Activated CD8-positive, alpha-beta memory T cell treated with anti-CD3 and anti-CD28 coated beads for 36 hours (primary cell): ENCODE data around the gene AOPEP. TPM values are rescaled to one million over a fixed set of nuclear protein-coding genes. Genes with fewer than 3 reads are reported as not detected.

Experiments used
- CTCF ChIA-PET: fragments of 350-600 bp; sonication (Branson Sonifier 250); formaldehyde crosslinking; loops from one replicate; lab custom pipeline; 2021; ENCODE audit warnings: antibody characterized with exemption; lab: Charles Lee
- POLR2A ChIA-PET: fragments of 350-600 bp; sonication (Branson Sonifier 250); formaldehyde crosslinking; loops from one replicate; lab custom pipeline; 2021; ENCODE audit warnings: antibody characterized with exemption; lab: Charles Lee
- total RNA-seq, 2 experiments: library from RNA; stranded (reverse); gene quantifications; one replicate each; pipeline ENCODE4 v1.2.3, GENCODE V29; 2021

AOPEP gene
- total RNA-seq, 2 experiments from 2014 or later = 7.4 to 7.8 TPM

DNA sequence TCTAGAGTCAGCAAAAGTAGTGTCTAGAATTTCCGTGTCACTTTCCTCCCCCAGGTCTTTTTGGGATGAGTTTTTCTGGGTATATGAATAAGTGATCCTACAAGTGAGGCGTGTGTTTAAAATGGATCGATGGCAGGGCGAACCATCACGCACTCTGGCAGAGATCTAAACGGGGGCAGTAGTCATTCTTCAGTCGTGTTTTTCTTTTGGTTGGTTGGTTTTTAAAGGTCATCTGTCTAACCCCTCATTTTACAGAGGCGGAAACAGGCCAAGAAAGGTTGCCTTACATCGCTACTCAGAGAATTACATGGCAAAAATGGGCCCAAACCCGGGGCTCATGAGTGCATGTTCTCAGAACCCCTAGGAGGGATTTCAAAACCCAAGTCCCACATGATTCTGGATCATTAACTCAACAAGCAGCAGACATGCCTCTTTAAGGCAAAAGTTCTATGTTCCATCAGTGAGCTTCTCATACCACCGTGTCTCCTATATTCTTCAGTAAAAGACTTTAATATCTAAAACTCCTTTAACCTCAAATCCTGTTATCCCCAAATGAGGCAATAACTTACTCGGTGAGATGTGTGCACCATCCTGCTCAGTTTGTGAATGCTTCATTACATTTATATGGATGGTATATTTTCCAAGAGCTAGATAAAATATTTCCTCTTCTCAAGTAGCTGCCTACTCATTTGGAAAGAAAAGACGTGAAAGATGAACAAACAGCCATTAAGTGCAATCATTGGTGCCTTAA is 145.8 kb downstream of the AOPEP start:
- POLR2A ChIA-PET = no interaction called here
- CTCF ChIA-PET = interaction anchor here (0.5 to 1.5 kb wide), 2 partner anchors 256 to 368 kb away, joined by 3 to 4 read pairs; no protein-coding TSS in a partner anchor

DNA sequence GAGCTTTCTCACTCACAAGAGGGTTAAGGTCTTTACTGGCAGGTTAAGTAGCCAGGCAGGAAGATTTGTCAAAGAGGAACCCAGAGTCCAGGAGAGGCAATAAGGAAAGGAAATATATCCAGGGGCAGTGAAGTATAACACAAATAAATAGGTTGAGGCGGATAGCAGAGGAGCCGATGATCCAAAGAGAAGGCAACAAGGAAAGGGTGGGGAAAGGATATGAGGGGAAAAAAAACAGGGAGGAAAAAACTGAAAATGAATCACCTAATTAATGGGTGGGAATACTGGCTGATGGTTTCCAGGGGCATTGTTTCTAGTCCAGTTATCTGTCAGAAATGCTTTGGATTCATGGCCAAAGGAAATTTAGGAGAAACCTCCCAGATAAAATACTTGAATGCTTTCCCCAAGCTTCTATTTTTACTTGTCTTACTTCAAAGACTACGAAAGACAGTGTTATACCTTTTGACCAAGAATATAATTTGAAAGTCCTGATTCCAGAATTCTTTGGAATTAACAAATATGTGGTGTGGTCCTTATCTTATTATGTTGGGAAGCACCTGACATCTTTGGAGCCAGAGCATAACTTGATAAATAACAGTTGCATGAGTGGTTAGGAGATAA is 146.5 kb downstream of the AOPEP start:
- ChIA-PET POLR2A (no interaction called here), CTCF (interaction anchor here (1.5 kb wide), 1 partner anchor 255 kb away, joined by 3 read pairs; no protein-coding TSS in a partner anchor)

- CTCF ChIA-PET = no interaction called here
Observed at GRCh38 chr9:94874316-94874715, 147.8 kb downstream of the AOPEP start.

GRCh38 chr9:94875300-94876020 is 149.0 kb downstream of the AOPEP start:
- ChIA-PET CTCF (no interaction called here), POLR2A (no interaction called here)

More at GRCh38 chr9:94874316-94874715, 147.8 kb downstream of the AOPEP start:
- POLR2A ChIA-PET = no interaction called here

DNA sequence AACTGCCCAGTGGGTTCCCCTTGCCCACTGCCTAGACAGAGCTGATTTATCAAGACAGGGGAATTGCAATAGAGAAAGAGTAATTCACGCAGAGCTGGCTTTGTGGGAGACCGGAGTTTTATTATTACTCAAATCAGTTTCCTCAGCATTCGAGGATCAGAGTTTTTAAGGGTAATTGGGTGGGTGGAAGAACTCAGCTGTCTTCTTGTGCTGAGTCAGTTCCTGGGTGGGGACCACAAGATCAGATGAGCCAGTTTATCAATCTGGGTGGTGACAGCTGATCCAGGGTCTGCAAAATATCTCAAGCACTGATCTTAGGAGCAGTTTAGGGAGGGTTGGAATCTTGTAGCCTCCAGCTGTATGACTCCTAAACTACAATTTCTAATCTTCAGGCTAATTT is 152.3 kb downstream of the AOPEP start:
- ChIA-PET POLR2A (interaction anchor here (0.7 kb wide), 1 partner anchor 18 kb away, joined by 3 read pairs; no protein-coding TSS in a partner anchor), CTCF (interaction anchor here (1.1 kb wide), 1 partner anchor 39 kb away, joined by 3 read pairs; no protein-coding TSS in a partner anchor)

- CTCF ChIA-PET = interaction anchor here (1.1 kb wide), 1 partner anchor 39 kb away, joined by 3 read pairs; no protein-coding TSS in a partner anchor
- POLR2A ChIA-PET = no interaction called here
Observed at GRCh38 chr9:94879230-94879629, 152.7 kb downstream of the AOPEP start.

GRCh38 chr9:94881023-94881422 is 154.5 kb downstream of the AOPEP start:
- ChIA-PET CTCF (no interaction called here), POLR2A (interaction anchor here (0.6 kb wide), 1 partner anchor 21 kb away, joined by 4 read pairs; no protein-coding TSS in a partner anchor)

- CTCF ChIA-PET = no interaction called here
- POLR2A ChIA-PET = no interaction called here
Observed at GRCh38 chr9:94881454-94881853, 155.0 kb downstream of the AOPEP start.

GRCh38 chr9:94881940-94882339 is 155.4 kb downstream of the AOPEP start:
- ChIA-PET POLR2A (no interaction called here), CTCF (no interaction called here)

DNA sequence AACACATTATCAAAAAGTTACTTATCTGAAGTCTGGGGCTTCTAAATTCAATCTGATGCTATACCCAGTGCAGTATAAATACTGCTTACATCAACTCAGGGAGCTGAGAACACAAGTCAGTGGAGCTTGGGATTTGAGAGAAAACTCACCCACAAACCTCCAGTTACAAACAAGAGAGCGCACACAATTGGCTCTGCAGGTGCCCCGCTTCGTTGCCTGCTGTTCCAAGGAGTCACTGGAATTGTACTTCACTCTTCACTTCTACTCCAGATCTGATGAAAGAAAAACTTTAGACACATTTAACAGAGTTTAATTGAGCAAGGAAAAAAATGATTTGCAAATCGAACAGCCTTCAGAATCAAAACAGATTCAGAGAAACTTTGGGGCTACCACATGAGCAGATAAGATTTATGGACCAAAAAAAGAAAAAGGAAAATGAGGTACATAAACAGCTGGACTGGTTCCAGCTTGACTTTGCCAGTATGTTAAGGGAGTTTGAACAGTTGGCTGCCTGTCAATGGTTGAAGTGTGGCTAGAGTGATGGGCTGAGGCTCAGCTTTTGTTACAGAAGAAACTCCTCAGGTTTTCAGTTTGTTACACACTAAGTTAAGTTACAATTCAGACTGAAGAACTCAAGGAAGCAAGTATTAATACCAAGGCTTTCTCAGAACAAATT is 156.6 kb downstream of the AOPEP start:
- ChIA-PET POLR2A (no interaction called here), CTCF (no interaction called here)

GRCh38 chr9:94885854-94886447 is 159.5 kb downstream of the AOPEP start:
- POLR2A ChIA-PET = no interaction called here
- CTCF ChIA-PET = no interaction called here

GRCh38 chr9:94887721-94888120 is 161.2 kb downstream of the AOPEP start:
- POLR2A ChIA-PET = no interaction called here
- CTCF ChIA-PET = no interaction called here

DNA sequence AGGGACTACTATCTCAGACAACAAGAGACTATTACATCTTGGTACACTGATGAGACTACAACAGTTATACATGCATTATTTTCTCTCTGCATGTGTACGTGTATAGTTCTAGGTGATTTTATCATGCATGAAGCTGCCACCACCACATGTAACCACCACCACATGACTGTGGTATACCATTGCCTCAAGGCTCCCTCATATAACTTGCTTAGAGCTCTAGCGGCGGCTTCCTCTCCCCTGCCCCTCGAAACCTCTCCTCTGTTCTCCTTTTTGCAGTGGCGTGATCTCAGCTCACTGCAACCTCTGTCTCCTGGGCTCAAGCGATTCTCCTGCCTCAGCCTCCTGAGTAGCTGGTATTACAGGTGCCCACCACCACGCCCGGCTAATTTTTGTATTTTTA is 162.3 kb downstream of the AOPEP start:
- ChIA-PET CTCF (no interaction called here), POLR2A (no interaction called here)

- ChIA-PET CTCF (no interaction called here), POLR2A (no interaction called here)
Observed at GRCh38 chr9:94889628-94890027, 163.1 kb downstream of the AOPEP start.

DNA sequence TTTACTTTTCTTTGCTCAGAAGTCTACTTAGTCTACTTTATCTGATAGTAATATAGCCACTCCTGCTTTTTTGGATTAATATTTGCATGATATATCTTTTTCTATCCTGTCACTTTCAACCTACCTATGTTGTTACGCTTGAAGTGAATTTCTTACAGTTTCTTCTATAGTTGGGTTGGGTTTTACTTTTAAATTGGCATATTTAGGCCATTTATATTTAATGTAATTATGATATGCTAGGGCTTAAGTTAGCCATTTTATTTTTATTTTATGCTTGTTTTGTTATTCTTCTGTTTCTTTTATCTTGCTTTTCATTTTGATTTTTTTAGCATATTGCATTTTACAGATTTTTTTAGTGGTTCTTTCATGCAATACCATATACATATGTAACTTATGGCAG is 164.7 kb downstream of the AOPEP start:
- ChIA-PET CTCF (interaction anchor here (0.6 kb wide), 2 partner anchors 250 to 436 kb away, joined by 3 to 4 read pairs; no protein-coding TSS in a partner anchor), POLR2A (no interaction called here)

DNA sequence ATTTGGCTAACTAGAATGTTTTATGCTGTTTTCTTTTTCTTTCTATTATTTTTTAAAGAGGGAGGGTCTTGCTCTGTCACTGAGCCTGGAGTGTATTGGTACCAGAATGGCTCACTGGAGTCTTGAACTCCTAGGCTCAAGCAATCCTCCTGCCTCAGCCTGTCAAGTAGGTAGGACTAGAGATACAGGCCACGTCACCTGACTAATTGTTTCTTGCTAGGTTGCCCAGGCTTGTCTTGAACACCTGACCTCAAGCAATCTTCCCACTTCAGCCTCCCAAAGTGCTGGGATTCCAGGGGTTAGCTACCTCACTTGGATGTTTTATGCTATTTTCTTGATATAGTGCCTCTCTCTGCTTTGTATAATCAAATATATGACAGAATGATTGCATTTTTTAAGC is 166.2 kb downstream of the AOPEP start:
- ChIA-PET CTCF (no interaction called here), POLR2A (no interaction called here)

GRCh38 chr9:94894094-94894699 is 167.7 kb downstream of the AOPEP start:
- POLR2A ChIA-PET = no interaction called here
- CTCF ChIA-PET = no interaction called here

- ChIA-PET POLR2A (no interaction called here), CTCF (no interaction called here)
Observed at GRCh38 chr9:94895668-94896067, 169.2 kb downstream of the AOPEP start.

DNA sequence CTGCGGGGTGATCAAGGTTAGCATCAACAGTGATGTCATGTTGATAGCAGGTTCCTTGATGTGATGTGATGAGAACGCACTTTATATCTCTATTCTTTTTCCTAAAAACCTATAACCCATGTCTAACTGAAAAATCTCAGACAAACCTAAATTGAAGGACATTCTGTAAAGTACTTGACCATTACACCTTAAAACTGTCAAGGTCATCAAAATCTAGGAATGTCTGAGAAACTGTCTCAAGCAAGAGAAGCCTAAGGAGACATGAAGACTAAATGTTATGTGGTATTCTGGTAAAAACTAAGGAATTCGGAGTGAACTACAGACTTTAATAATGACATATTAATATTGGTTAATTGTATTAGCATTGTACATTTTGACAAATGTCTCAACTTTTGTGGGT is 170.0 kb downstream of the AOPEP start:
- POLR2A ChIA-PET = no interaction called here
- CTCF ChIA-PET = no interaction called here
